HG03045 (cell line): Measurements from ENCODE around the gene SRP68.

ENCODE experiments used
- ATAC-seq: cut with Tn5 transposase; IDR thresholded peaks from one replicate; pipeline ENCODE4 v1.9.1; 2021; ENCODE audit warnings: mild to moderate bottlenecking, moderate library complexity; ENCODE audit not compliant: unreplicated experiment

SRP68 gene

GRCh38 chr17:76000755-76001521, 71.4 kb downstream of the SRP68 start, which contains the start of gene CDK3:
Gene CDK3, plus strand, starts transcription at chr17:76000855. Its CDS starts 571 bp downstream, at chr17:76001426.
- ATAC-seq: no peak

- no peak for ATAC-seq
These were observed 72.1 kb downstream of the SRP68 start for GRCh38 chr17:76000016-76000754.

GRCh38 chr17:75998327-75998795, 74.0 kb downstream of the SRP68 start:
- ATAC-seq: no peak

GRCh38 chr17:75996665-75997590, 75.4 kb downstream of the SRP68 start:
- no peak for ATAC-seq

- no peak for ATAC-seq
These were observed 76.9 kb downstream of the SRP68 start for GRCh38 chr17:75995385-75995925.

GRCh38 chr17:75994802-75995370, 77.4 kb downstream of the SRP68 start:
- ATAC-seq: no peak

- no peak for ATAC-seq
These were observed 80.9 kb downstream of the SRP68 start for GRCh38 chr17:75991396-75991795.
